Central memory CD4-positive, alpha-beta T cell (primary cell): ENCODE data around the gene BCAR1.
"Not testable (repeated sequence)": the region's sequence is repeated elsewhere in the genome, so short reads cannot be mapped to it uniquely, and the experiment has no call there.

Experiments used
- DNase-seq: peaks from one replicate; pipeline ENCODE4 v3.0.0; 2022

Gene BCAR1

DNA sequence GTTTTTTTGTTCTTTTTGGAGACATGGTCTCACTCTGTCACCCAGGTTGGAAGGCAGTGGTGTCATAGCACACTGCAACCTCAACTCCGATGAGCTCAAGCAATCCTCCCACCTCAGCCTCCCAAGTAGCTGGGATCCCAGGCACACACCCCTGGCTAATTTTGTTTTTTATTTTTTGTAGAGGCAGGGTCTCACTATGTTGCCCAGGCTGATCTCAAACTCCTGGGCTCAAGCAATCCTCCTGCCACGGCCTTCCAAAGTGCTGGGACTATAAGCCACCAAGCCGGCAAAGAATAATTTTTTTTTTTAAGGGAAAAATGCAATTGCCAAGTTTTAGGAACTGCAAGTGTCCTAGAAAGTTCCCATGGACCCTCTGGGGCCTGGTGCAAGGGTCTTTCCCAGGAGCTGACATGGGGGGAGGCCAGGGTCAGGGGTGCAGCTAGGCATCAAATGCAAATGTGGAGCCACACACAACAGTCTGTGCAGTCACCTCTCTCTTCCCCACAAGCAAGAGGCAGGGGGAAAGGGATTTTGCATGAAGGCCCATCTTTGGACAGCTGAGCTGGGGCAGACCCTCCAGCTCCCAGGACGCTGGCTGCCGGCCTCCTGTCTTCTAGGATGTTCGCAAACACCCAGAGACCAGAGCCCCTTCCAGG is 20.1 kb upstream of the BCAR1 start:
- DNase-seq: no peak

DNA sequence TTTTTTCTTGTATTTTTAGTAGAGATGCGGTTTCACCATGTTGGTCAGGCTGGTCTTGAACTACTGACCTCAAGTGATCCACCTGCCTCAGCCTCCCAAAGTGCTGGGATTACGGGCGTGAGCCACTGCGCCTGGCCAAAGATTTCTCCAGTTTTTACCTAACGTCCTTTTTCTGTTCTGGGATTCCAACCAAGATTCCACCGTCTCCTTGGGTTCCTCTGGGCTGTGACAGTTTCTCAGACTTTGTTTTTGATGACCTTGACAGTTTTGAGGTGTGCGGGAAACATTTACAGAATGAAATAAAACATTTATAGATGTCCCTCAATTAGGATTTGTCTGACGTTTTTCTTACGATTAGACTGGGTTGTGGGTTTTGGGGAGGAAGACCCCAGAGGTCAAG is 17.9 kb upstream of the BCAR1 start:
- not testable (repeated sequence) for DNase-seq

DNA sequence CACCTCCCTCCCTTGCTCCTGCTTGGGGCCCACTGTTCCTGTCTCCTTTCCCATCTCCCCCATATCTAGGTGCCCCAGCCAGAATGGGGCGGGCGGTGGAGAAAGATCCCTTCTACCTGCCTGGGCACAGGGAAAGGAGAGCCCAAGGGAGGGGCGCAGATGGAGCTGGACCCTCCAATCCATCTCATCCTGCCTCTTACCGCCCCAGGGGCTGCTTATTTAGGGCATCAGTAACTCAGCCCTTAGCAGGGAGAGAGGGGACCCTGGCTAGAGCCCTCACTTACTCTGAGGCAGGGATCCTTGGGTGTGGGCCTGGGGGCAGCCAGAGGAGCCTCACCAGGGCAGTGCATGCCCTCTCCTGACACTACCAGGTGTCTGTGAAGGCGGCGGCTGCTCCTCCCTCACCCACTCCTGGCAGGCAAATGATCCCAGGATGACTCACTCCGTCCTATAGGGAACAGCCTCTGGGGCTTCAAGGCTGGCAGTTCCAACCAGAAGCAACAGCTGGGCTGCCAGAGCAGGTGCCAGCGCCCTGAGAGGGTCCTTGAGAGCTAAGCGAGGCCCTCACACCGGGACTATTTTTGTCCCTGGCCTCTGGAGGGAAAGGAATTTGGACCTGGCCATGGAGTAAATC is 16.3 kb upstream of the BCAR1 start:
- DNase-seq: no peak

DNA sequence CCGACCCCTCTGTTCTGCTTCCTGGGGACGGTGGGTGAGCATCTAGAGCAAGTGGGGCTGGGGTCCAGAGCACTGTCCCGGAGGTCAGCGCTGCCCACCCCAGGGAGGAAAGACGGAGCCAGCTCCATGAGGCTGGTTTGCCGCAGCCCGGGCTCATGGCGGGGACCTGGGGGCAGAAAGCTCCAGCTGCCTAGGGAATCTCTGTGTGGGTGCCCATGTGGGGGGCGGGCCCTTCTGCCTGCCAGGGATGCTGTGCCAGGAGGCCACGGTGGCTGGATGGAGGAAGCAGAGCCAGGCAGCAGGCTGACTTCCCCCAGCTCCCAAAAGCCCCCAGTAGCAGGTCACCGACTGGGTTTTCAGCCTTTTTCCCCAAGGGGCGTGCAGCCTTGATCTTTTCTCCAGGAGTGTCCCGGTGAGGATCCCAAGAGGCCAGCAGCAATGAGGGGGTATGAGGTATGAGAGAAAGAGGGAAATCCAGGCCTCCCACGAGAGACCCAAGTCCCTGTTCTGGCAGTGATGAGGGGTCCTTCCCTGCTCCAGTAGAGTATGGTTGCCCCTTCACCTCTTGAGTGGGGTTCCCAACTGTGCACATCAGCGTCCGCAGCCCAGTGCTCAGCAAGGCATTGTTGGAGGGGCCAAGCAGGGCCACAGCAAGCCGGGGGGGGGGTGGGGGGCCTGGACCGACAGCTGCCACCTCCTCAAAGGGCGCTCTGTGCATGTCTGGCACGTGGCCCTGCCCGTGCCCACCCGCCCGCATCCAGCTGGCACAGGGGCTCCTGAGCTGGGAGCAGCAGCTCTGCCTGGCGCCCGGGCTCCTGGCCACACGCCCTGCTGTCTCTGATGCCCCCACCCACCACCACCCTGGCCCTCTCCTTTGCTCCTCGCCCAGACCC is 15.6 kb upstream of the BCAR1 start:
- DNase-seq: no peak

DNA sequence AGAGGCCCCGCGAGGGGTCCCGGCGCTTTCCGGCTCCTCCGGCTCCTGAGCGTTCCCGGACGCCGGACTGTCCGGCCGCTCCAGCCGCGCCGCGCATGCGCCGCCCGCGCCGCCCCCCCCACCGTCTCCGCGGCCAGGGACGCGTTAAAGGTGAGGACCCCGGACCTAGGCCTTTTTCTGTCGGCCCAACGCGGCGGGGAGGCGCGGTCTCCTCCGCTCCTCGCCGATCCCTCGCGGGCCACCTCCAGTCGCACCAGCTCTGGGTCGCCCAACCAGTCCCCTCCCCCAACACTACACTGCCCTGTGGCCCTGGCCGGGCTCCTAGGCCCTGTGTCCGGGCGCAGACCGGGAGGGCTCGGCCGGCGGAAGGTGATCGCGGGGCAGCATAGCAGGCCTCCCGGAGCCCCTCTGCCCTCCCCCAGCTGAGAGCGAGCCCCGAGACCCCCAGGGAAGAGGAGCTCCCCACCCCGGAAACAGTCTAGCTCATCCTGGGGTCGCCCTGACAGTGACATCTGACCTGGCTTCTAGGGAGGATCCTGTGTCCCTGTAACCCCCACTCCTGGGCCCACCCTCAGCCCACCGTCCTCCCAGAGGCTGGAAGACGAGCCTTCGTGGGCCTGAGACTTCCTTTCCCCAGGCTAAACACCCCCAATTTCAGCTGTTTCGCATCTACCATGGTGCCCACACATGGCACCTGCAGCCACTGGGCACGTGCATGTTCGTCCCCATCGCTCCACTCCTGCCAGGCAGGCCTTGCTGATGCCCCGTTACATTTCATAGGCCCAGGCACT is 14.7 kb upstream of the BCAR1 start:
- no peak for DNase-seq

DNA sequence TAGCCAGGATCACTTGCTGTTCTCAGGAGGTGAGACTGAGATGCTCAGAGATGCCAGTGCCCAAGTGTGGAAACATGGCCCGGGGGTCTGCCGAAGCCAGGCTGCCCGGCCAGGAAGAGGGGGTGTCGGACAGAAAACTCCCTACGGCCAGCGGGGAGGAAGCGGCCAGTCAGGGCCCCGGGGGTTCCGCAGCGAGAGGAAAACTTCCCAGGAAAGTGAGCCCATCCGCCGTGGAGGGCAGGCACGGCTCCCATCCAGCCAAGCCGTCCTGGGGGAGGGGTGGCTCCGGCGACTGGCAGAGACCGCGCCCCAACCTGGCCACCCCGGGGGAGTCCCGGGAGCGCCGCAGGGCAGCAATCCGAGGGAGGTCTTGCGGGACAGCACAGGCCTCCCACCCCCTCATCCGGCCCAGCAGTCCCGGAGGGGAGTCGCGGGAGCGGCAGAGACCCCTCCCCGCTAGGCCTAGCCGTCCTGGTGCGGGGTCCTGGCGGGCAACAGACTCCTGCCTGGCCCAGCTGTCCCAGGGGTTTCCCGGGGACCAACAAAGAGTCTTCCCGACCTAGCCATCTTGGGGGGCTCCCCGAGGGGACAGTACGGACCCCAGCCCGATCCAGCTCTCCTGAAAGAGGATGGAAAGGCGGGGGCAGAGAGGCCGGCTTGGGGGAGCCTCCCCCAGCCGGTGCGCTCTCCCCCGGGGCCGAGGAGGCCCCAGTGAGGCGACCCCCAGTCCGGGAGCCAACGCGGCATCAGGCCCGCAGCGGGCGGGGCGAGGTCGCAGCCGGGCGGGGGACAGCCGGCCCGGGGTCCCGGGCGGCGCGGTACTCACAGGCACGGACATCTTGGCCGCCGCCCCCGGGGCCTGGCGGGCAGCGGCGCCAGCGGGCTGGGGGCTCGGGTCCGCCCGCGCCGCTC is 13.8 kb upstream of the BCAR1 start:
- DNase-seq: no peak

DNA sequence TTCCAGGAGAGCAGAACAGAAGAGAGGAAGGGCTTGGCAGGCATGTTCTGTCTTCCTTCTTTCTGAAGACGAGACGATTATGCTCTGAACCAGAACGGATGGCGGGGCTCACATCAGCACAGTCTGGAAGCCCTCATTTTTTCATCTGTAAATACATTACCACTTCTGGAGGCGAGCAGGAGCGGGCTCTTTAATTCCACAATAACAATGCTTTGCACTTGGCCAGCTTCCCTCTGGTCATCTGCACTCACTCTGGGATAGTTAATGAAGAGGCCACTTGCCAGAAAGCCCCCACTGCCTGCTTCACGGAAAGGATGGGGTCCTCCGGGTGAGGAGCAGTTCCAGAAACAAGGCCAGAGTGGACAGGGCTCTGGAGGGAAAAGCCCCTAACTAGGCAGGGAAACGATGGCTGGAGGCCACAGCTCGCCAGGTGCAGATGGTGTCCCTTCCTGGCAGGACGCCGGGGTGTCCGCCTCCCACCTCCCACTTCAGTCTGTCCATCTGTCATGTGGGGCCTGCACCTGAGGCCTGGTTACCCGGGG is 13.1 kb upstream of the BCAR1 start:
- no peak for DNase-seq

DNA sequence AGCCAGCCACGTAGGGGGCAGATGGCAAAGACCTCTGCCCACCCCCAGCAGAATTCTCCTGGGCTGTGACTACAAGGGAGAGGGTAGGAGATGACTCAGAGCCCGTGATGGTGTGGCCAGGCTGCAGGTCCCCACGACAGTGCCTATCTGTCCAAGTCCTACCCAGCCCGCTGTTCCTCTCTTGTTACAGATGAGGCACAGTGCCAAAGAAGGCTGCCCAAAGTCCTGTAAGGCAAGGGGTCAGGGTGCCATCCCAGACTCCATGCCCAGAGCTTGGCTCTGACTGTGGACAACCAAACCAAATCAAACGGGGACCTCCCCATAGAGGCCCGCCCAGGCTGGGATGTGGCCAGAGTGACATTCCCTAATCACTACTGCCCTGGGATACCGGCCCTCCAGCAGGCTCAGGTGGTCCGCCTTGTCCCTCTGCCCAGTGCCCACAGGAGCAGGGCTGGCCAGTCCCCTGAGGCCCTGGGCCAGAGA is 12.6 kb upstream of the BCAR1 start:
- DNase-seq: no peak

DNA sequence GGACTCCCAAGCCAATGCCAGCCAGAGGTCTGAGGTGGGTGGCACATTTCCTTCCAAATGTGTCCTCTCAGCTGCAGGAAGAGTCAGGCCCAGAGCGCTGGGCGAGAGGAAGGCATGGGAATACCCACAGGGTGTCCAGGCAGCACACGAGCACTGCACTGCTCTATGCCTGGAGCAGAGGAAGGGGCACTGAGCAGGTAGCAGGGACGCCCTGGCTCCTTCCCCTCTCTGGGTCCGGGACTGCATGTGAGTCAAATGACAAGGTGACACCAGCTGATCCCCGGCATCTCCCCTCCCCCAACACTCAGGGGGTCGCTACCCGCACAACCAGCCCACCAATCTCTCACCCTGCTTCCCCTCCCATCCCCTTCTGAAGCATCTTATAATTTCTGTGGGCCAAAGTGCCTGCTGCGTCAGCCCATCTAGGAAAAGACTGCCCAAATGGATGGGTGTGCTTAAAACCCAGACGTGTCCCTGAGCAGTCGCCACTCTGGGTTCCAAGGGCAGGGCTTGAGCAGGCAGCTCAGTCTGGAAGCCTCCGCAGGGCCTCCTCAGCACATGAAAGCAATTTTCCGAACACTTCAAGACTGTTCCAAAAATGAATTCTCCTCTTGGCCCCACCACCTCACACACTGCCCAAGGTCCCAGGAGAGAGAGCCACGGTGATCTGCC is 12.0 kb upstream of the BCAR1 start:
- DNase-seq: no peak

DNA sequence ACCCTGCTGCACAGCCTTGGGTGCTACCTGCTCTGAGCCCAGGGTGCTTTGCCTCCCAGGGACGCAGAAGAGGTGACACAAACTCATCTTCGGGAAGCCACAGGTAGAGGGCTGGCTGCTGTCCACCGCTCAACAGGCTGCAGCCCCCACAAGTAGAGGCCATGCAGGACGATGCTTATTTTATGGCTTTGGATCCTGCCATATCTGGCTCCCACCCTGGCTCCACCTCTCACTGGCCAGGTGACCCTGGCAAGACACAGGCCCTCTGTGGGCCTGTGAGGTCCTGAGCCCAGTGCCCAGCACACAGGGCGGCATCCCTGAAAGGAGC is 11.3 kb upstream of the BCAR1 start:
- no peak for DNase-seq

DNA sequence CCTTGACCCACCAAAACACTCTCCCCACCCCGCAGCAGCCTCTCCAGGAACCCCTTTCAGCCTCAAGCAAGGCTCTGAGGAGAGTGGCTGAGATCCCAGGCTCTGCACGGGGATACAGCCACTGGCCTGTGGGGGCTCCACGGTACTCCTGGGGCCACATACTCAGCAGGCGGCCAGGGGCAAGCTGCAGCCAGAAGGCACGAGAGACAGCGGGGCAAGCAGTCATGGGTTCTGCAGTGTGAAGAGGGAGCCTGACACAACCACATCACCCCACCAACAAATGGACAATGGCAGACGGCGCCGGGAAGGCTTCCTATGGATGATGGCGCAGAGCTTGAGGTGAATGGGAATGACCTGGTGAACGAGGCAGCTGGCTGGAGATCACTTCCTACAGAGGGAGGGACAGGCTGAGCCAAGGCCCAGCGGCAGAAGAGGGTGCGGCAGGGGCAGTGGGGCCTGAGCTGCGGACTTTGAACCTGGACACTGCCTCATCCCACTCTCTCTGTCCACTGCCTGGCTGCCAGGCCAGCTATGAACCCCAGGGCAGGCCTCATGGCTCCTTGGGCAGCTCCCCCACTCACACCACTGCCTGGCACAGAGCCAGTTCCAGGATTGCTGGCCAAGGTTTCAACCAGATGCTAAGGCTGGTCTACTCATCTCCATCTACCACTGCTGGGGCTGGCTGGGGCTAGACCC is 10.8 kb upstream of the BCAR1 start:
- DNase-seq: no peak

DNA sequence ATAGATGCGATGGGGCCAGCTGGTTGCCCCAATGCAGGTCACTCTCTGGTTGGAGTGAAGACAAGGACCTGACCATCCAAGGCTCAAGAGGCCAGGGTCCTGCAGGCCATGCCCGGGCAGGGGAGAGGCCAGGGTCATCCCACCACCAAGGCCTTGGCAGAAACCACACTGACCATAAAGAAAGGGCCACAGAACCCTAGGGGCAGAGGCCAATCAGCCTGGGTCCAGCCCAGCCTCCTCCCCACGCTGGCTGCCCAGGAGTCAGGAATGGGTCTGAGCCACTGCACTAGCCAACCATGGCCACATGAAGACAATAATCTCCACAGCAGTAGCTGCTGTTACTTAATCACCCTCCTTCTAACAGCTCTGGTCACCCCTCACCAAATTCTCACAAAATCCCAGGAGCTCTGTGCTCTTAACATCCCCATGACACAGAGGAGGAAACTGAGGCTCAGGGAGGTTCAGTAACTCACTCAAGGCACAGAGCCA is 10.2 kb upstream of the BCAR1 start:
- no peak for DNase-seq

DNA sequence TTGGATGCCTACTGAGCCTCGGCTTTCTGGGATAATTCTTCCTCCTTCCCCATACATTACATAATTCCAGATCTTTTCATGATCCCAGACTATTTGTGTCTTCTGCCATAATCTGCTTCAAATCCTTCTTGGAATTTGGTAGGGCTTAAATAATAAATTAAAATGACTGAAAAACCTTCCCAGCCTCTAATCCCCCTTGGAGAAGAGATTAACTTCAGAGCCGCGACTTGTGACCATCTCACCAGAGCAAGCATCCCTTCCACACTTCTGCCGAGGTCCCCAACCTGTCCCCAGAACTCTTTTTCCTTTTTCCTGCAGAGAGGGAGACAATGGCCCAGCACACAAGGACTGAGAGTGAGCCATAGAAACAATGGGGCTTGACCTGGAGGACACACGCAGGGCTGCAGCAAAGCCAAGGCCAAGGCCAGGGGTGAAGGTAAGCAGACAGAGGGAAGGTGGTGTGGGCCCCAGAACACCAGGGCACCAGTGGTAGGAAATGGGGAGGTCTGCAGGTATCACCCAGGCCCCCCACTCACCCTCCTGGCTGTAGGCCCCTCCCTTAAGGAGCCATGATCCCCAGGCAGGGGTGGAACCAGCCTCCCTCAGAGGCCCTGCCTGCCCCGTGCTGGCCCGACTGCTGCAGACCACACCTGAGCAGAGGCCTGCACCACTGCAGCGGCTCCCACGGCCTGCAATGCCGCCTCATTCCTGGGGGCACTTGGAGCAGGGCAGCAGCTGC is 9.6 kb upstream of the BCAR1 start:
- no peak for DNase-seq

DNA sequence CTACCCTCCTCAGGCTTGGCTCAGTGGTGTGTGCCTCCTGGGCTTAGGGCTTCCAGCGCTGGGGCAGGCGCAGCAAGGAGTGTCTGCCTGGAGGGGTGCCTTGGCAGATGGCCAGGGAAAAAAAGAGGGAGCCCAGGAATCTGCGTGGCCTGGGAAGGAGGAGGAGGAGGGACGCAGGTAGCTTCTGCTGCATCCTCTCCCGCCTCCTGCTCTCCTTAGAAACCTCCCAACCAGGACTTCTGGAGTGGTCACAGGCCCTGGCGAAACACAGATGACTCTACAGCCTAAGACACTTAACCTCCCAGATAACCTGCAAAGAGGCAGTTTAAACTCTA is 7.3 kb upstream of the BCAR1 start:
- DNase-seq: no peak

DNA sequence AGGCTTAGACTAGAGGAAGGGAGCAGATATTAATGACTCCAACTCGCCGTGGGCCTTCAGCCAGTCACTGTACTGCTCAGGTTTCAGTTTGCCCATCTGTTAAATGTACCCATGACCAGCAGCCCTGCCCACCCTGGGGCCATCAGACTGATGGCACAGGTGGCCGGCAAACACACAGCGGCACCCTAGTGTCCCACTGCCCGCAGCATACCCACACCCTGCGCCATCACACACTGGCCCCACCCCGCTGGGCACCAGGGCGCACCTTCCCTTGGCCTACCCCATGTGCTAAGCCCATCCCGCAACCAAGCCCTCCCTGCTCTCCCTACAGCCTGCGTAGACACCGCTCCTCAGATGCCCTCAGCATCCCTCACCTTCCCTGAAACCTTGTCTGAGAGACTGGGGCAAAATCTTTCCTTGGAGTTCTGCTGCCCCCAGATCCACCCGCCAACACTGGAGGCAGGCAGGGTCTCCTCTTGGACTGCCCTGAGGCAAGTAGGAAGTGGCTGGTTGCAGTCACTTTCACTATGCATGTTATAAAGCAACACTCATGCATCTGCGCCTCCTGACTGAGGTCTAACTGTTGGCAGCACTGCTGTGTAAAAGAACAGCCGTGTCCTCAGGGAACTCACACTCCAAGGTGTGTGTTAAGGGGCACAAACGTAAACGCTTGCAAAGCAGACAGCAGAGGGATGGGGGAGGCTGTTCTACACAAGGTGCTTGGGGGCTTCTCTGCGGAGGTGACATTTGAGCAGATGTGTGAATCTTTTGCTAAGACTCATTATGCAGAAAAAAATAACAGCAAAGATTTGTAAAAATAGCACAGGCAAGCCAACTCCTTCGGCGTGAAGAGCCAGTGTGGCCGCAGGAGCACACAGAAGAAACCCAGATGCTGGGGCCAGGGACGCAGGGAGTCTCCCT is 6.7 kb upstream of the BCAR1 start:
- no peak for DNase-seq

DNA sequence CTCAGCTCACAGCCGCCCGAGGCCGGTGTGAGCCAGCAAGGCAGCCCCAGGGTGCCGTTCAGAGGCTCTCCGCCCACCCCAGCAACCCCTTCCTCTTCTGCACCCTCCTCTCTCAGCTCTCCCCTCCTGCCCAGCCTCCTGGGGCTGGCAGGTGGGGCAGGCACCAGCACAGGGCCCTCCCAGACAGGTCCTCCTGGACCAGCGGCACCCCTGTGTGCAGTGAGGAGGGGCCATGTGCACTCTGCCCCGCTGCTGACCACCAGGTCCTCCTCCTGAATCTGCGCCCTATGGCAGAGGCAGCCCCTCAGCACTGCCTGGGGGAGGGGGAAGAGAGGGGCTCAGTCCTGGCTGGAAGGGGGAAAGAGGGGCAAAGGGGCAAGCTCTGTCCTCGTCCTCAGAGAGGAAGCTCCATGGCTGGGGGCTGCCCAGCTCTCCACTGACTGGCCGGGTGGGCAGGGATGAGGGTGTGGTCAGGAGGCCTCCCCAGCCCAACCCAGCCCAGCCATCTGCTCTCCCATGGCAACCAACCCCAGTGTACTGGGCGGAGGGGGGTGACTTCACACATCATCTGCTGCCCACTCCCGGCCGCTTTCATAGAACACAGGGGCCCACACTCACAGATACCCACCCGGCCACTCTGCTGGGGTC is 5.4 kb upstream of the BCAR1 start:
- DNase-seq: no peak

DNA sequence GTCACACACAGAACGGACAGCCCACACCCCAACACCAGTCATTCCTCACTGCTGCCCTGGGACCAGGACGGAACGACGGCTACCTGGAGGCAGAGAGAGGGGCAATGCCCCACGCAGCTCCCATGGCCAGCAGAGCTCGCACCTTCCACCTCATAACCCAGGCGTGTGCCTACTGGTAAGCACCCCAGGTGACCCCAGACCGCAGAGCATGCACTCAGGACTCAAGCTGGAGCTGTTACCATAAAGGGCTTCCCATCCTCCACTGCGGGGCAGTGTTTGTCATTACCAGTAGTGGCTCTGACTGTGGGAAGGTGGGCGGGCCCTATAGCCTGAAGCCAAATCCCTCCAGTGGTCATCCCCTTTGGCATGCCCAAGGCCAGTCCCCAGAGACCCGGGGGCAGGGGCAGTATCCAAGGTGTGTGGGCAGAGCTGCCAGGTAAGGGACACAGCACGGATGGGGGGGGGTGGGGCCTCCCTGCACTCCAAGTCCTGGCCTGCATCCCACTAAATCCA is 4.7 kb upstream of the BCAR1 start:
- no peak for DNase-seq

DNA sequence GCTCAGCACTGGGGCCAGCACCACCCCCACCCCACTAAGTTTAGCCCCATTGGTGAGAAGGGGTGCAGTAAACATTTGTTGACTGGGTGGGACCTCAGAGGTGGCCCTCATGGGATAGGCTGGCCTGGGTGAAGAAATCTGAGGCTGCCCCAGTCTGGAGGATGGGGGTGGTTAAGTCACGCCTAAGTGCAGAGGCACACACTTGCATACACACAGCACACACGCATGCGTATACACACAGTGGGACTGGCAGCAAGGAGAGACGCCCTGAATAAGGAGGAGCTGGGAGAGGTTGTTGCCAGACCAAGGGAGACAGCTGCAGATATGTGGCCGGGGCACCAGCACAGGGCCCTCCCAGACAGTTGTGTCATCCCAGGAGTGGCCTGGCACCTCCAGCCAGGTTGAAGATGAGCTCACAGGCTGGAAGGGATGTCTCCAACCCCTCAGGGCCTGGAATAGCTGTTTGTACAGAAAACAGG is 3.0 kb upstream of the BCAR1 start:
- no peak for DNase-seq
